Progenitor cell of endocrine pancreas (in vitro differentiated cells): ENCODE results near the gene MUS81. TPM values are rescaled to one million over a fixed set of nuclear protein-coding genes. Genes with fewer than 3 reads are reported as not detected.

Experiments used
- DNase-seq: peaks from one replicate; pipeline ENCODE4 v3.0.0; 2021; ENCODE audit warnings: low spot score; ENCODE audit not compliant: unreplicated experiment
- H3K27ac Mint-ChIP-seq: 2 replicates; pipeline ENCODE4 v1.8.0; 2021; ENCODE audit warnings: mild to moderate bottlenecking, moderate library complexity, mixed read lengths
- H3K27me3 Mint-ChIP-seq: 2 replicates; pipeline ENCODE4 v1.8.0; 2021; ENCODE audit warnings: mixed read lengths
- H3K36me3 Mint-ChIP-seq: 2 replicates; pipeline ENCODE4 v1.8.0; 2022; ENCODE audit warnings: mixed read lengths; ENCODE audit not compliant: insufficient read depth
- H3K4me1 Mint-ChIP-seq: 2 replicates; pipeline ENCODE4 v1.8.0; 2021; ENCODE audit warnings: low read depth, mixed read lengths
- H3K4me3 Mint-ChIP-seq: 2 replicates; pipeline ENCODE4 v1.8.0; 2021; ENCODE audit warnings: low read depth, mild to moderate bottlenecking, moderate library complexity, mixed read lengths
- H3K9me3 Mint-ChIP-seq: 2 replicates; pipeline ENCODE4 v1.8.0; 2021; ENCODE audit warnings: low read depth, mixed read lengths
- total RNA-seq: library from RNA; stranded (reverse); gene quantifications from 2 replicates; pipeline ENCODE4 v1.2.1, GENCODE V29; 2021
- TF ChIP-seq, protein P1 (sequence below): fragments of 200-600 bp; sonication (generic); IDR thresholded peaks from one replicate; pipeline ENCODE4 v1.5.0; 2021; ENCODE audit warnings: antibody characterized with exemption, mild to moderate bottlenecking; ENCODE audit not compliant: unreplicated experiment

Gene MUS81
- total RNA-seq, 1 donor from 2014 or later: 60.5 TPM

GRCh38 chr11:65883786-65884715, 23.8 kb downstream of the MUS81 start:
- H3K4me3 Mint-ChIP-seq: no peak overlapping the region
- peaks cover 6% of the 10 kb centered on the region for H3K36me3 Mint-ChIP-seq
- H3K27me3 Mint-ChIP-seq: no peaks in the 10 kb centered on the region
- no peak for DNase-seq
- peak overlapping the region; percentile 86 for H3K27ac Mint-ChIP-seq
- peaks cover 19% of the 10 kb centered on the region for H3K4me1 Mint-ChIP-seq
- TF ChIP-seq, protein P1, sequence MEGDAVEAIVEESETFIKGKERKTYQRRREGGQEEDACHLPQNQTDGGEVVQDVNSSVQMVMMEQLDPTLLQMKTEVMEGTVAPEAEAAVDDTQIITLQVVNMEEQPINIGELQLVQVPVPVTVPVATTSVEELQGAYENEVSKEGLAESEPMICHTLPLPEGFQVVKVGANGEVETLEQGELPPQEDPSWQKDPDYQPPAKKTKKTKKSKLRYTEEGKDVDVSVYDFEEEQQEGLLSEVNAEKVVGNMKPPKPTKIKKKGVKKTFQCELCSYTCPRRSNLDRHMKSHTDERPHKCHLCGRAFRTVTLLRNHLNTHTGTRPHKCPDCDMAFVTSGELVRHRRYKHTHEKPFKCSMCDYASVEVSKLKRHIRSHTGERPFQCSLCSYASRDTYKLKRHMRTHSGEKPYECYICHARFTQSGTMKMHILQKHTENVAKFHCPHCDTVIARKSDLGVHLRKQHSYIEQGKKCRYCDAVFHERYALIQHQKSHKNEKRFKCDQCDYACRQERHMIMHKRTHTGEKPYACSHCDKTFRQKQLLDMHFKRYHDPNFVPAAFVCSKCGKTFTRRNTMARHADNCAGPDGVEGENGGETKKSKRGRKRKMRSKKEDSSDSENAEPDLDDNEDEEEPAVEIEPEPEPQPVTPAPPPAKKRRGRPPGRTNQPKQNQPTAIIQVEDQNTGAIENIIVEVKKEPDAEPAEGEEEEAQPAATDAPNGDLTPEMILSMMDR: no peak
- H3K9me3 Mint-ChIP-seq: no peaks in the 10 kb centered on the region

DNA sequence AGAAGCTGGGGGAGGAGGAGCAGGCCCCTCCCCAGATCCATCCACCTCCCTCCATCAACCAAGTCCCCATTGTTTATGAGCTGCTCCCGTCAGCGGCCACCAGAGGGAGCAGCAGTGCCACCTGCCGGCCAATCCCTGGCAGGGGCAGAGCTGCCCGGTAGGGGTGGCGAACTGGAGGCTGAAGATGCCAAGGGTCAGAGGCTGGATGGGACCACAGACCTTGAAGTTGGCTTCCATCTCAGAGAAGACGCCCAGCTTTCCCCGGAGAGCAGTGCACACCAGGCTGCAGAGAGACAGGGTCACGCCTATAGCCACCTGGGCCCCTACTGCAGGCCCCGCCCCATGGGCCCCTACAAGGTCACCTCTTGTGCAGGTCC, 24.5 kb downstream of the MUS81 start:
- Mint-ChIP-seq H3K4me3 (peak overlapping the region; percentile 52), H3K36me3 (peaks cover 6% of the 10 kb centered on the region), H3K9me3 (no peaks in the 10 kb centered on the region), H3K4me1 (peaks cover 24% of the 10 kb centered on the region), H3K27me3 (peaks cover 2% of the 10 kb centered on the region), H3K27ac (peak overlapping the region; percentile 86)
- DNase-seq: peak; percentile 80
- TF ChIP-seq, protein P1: peak; percentile 95

GRCh38 chr11:65885231-65885630, 25.0 kb downstream of the MUS81 start:
- peaks cover 8% of the 10 kb centered on the region for H3K27me3 Mint-ChIP-seq
- H3K36me3 Mint-ChIP-seq: peaks cover 6% of the 10 kb centered on the region
- no peak for DNase-seq
- TF ChIP-seq, protein P1: no peak
- no peak overlapping the region for H3K27ac Mint-ChIP-seq
- H3K4me1 Mint-ChIP-seq: peaks cover 29% of the 10 kb centered on the region
- H3K4me3 Mint-ChIP-seq: no peak overlapping the region
- no peaks in the 10 kb centered on the region for H3K9me3 Mint-ChIP-seq

DNA sequence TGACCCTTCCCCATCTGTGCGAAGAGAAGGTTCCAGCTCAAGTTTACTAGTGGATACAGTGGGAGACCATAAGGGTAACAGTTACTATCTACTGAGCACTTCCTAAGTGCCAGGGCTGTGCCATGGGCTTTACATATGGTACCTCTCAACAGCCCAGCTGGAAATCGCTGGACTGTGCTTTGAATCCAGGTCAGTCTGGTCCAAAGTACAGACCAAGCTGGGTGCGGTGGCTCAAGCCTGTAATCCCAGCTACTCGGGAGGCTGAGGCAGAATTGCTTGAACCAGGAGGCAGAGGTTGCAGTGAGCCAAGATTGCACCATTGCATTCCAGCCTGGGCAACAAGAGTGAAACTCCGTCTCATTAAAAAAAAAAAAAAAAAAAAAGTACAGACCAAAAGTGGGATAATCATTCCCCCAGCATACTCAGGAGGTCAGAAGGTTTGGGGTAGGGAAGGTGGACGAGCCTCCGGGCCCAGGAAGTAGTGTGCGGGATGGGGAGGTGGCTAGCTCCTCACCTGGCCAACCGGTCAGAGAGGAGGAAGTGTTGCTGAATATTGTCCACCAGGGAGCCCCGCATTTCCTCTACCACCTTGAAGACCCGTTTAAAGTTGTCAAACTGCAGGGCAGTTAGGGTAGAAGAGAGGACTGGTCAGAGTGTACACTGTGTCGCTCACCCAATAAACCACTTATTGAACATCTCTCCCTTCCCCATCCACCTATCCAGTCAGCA, 25.7 kb downstream of the MUS81 start:
- Mint-ChIP-seq H3K27me3 (peaks cover 8% of the 10 kb centered on the region), H3K27ac (no peak overlapping the region), H3K36me3 (peaks cover 6% of the 10 kb centered on the region), H3K9me3 (no peaks in the 10 kb centered on the region), H3K4me3 (no peak overlapping the region), H3K4me1 (peaks cover 30% of the 10 kb centered on the region)
- TF ChIP-seq, protein P1: no peak
- no peak for DNase-seq
